Liver (tissue), 3 donors: ENCODE data around the gene STAG3.

Experiments
- ATF3 ChIP-seq: IDR thresholded peaks from 2 replicates; pipeline ENCODE4 v1.6.1; 2016; ENCODE audit warnings: antibody characterized with exemption
- CTCF ChIP-seq: fragments of 150-350 bp; IDR thresholded peaks from 2 replicates; pipeline ENCODE4 v1.5.1; 2017; ENCODE audit warnings: improper control_type of control experiment, low read depth, low read length; ENCODE audit not compliant: missing input control
- FOXA1 ChIP-seq: IDR thresholded peaks from 2 replicates; pipeline ENCODE4 v1.6.1; 2016; ENCODE audit warnings: antibody characterized with exemption
- MAX ChIP-seq: IDR thresholded peaks from 2 replicates; pipeline ENCODE4 v1.6.1; 2016; ENCODE audit warnings: antibody characterized with exemption
- NR2F2 ChIP-seq: IDR thresholded peaks from 2 replicates; pipeline ENCODE4 v1.6.1; 2016; ENCODE audit warnings: antibody characterized with exemption
- REST ChIP-seq: IDR thresholded peaks from 2 replicates; pipeline ENCODE4 v1.6.1; 2016; ENCODE audit warnings: antibody characterized with exemption, mild to moderate bottlenecking
- SP1 ChIP-seq: IDR thresholded peaks from 2 replicates; pipeline ENCODE4 v1.6.1; 2018; ENCODE audit warnings: antibody characterized with exemption, mild to moderate bottlenecking
- TAF1 ChIP-seq: conservative IDR thresholded peaks from 2 replicates; pipeline ENCODE4 v1.6.1; 2016; ENCODE audit warnings: antibody characterized with exemption, mild to moderate bottlenecking
- YY1 ChIP-seq: IDR thresholded peaks from 2 replicates; pipeline ENCODE4 v1.6.1; 2016; ENCODE audit warnings: antibody characterized with exemption, mild to moderate bottlenecking
- donor health status: healthy.
- donor health status: healthy.

- TF ChIP-seq ATF3 (no peak), CTCF (no peak), NR2F2 (no peak), TAF1 (no peak), FOXA1 (no peak), SP1 (no peak), REST (no peak), MAX (no peak), YY1 (no peak)
Observed at GRCh38 chr7:100185726-100186125, 8.0 kb downstream of the STAG3 start.
